K562 (cell line): Measurements from ENCODE around the gene SH3D19.

Source experiments
- EGR1 ChIP-seq: fragments of 450-650 bp; conservative IDR thresholded peaks from 2 replicates; pipeline ENCODE4 v1.6.1; 2017; ENCODE audit warnings: mild to moderate bottlenecking
- FOXP1 ChIP-seq: sonication (generic); formaldehyde crosslinking; IDR thresholded peaks from 2 replicates; pipeline ENCODE4 v1.8.0; 2022; ENCODE audit warnings: mild to moderate bottlenecking, missing genetic modification reagents
- HMG20A ChIP-seq: fragments of 450-650 bp; formaldehyde crosslinking; conservative IDR thresholded peaks from 2 replicates; pipeline ENCODE4 v1.4.0; 2020; ENCODE audit warnings: mild to moderate bottlenecking, mixed read lengths
- POLR2A ChIP-seq: fragments of 450-650 bp; conservative IDR thresholded peaks from 2 replicates; pipeline ENCODE4 v1.6.1; 2016
- PTBP1 ChIP-seq: fragments of 200-400 bp; formaldehyde crosslinking; IDR thresholded peaks from 2 replicates; pipeline ENCODE4 v1.6.1; 2017; ENCODE audit warnings: low read depth, low read length
- RFX1 ChIP-seq: fragments of 450-650 bp; IDR thresholded peaks from 2 replicates; pipeline ENCODE4 v1.6.1; 2016; ENCODE audit warnings: mild to moderate bottlenecking, moderate library complexity
- SIN3B ChIP-seq: fragments of 450-650 bp; IDR thresholded peaks from 2 replicates; pipeline ENCODE4 v1.6.1; 2017; ENCODE audit warnings: low read depth, mild to moderate bottlenecking, moderate library complexity
- ZNF146 ChIP-seq: IDR thresholded peaks from one replicate; pipeline ENCODE4 v1.6.1; 2018; ENCODE audit warnings: missing compliant biosample characterization; ENCODE audit not compliant: unreplicated experiment
- ZSCAN32 ChIP-seq: fragments of 450-650 bp; formaldehyde crosslinking; IDR thresholded peaks from 2 replicates; pipeline ENCODE4 v1.4.0; 2020; ENCODE audit warnings: mild to moderate bottlenecking, moderate library complexity

DNA sequence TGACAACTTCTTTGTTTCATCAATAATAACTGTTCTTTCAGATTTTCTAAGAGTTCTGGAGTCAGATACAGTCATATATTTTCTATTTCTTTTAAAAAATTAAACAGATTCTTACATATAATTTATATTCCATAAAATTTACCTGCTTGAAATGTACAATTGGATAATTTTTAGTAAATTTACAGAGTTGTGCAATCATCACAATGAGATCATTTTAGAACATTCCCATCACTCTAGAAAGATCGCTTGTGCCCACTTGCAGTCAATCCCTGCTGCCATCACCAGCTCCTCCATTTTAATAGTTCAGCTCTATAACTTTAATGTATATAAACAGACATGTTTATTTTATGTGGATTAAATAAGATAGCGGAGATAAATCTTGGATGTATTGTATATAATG lies 78.0 kb downstream of the SH3D19 start:
- TF ChIP-seq POLR2A, result no peak
- no peak for TF ChIP-seq EGR1
- no peak for TF ChIP-seq HMG20A
- no peak for TF ChIP-seq SIN3B
- TF ChIP-seq RFX1, result no peak
- no peak for TF ChIP-seq PTBP1
- no peak for TF ChIP-seq ZNF146 (CRISPR knock-in tag)
- no peak for TF ChIP-seq FOXP1
- TF ChIP-seq ZSCAN32 (CRISPR knock-in tag), result no peak
